Islet precursor cell (in vitro differentiated cells): ENCODE measurements around the gene PLEKHO2.
"Not testable (repeated sequence)": the region's sequence is repeated elsewhere in the genome, so short reads cannot be mapped to it uniquely, and the experiment has no call there.

Experiments used
- DNase-seq: peaks from one replicate; pipeline ENCODE4 v3.0.0-alpha.2; 2018

PLEKHO2 gene

GRCh38 chr15:64841344-64842095 is at the start of gene PLEKHO2:
PLEKHO2 (plus strand) TSS chr15:64841915; CDS start chr15:64842017, 102 bp downstream.
- peak; percentile 99 for DNase-seq

- DNase-seq, result no peak
These were observed 49.4 kb upstream of the PLEKHO2 start for GRCh38 chr15:64792282-64792681.

DNA sequence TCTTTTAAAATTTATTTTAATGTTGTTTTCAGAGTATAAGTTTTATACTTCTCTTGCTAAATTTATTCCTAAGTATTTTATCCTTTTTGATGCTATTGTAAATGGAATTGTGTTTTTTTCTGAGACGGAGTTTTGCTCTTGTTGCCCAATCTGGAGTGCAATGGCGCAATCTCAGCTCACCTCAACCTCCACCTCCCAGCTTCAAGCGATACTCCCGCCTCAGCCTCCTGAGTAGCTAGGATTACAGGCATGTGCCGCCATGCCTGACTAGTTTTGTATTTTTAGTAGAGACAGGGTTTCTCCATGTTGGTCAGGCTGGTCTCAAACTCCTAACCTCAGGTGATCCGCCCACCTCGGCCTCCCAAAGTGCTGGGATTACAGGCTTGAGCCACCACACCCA is 46.4 kb upstream of the PLEKHO2 start:
- not testable (repeated sequence) for DNase-seq

GRCh38 chr15:64795921-64796320 is 45.8 kb upstream of the PLEKHO2 start:
- DNase-seq, result not testable (repeated sequence)

DNA sequence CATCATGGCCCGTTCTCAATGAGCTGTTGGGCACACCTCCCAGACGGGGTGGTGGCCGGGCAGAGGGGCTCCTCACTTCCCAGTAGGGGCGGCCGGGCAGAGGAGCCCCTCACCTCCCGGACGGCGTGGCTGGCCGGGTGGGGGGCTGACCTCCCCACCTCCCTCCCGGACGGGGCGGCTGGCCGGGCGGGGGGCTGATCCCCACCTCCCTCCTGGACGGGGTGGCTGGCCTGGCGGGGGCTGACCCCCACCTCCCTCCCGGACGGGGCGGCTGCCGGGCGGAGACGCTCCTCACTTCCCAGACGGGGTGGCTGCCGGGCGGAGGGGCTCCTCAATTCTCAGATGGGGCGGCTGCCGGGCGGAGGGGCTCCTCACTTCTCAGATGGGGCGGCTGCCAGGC is 42.8 kb upstream of the PLEKHO2 start:
- DNase-seq, result not testable (repeated sequence)

GRCh38 chr15:64800476-64800875 is 41.2 kb upstream of the PLEKHO2 start:
- DNase-seq, result no peak

- no peak for DNase-seq
These were observed 38.2 kb upstream of the PLEKHO2 start for GRCh38 chr15:64803526-64803925.

GRCh38 chr15:64804619-64805018 is 37.1 kb upstream of the PLEKHO2 start:
- no peak for DNase-seq

DNA sequence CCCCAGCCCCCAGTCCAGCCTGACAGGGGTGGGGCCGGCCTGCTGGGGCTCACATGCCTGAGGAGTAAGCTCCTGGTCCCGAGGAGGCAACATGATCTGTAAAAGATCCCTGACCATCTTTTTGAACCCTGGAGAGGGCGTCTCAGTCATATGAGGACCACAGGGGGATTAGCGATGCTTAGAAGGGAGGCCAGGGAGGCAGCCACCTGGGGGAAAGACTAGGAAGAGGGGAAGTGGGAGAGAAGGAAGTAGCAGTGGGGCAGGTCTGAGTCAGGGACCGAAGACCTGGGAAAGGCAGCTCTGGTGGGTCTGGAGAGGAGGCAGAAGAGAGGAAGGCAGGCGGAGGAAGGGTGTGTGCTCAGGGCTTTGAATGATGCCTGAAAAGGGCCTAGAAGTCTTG is 35.2 kb upstream of the PLEKHO2 start:
- DNase-seq, result peak; percentile 57

DNA sequence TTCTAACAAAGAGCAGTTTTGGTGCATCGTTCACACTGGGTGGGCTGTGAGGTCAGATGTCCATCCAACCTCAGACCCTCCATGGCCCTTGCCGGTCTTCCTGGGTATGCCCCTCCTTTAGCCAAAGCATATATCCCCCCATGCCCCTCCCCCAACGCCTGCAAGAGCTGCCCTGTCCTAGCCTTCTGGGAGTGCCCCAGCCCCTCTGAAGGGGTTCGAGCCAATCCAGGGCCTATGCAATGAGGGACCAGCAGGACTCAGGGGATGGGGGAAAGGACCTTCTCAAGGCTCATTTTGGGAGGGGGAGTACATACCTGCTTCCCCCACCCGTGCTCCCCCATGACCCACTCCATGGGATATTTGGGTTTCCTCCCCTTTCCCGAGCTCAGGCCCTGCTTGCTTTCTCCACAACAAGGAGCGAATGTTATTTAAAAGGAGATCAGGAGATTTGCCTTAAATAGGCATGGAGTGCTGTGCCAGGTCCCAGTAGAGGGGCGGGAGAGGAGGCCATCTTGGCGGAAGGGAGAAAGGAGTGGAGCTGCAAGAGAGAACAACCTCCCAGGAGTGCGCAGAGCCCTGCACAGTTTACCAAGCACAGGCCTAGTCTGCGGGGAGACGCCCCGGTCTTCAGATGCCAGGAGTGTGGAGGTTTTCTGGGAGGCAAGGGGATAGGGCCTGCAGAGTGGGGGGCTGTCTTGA is 34.5 kb upstream of the PLEKHO2 start:
- no peak for DNase-seq

- peak; percentile 49 for DNase-seq
These were observed 33.9 kb upstream of the PLEKHO2 start for GRCh38 chr15:64807751-64808222.

DNA sequence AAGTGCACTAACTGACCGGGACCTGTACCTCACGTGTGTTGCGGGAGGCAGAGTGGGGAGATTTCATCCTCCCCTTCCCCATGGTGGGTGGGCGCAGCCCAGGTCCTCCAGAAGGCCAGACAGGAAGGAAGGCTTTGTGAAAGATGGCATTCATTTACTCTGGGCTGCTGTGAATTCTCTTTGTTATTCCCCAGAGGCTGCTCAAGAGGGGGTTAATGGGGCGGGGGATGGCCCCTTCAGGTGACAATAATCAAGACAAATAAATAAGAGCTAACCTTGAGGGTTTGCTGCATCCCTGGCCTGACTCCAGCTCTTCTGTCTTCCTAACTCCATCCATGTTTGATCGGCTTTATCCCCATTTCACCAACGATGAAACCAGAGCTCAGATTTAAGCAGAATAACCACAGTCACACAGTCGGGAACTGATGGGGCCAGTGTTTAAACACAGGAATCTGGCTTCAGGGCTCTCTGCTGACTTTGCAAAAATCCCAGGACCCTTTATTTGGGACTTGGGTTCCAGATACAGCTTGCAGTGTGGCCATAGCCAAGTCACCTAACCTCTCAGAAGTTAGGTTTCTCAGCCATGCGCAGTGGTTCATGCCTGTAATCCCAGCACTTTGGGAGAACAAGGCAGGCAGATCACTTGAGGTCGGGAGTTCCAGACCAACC is 32.8 kb upstream of the PLEKHO2 start:
- DNase-seq, result no peak

DNA sequence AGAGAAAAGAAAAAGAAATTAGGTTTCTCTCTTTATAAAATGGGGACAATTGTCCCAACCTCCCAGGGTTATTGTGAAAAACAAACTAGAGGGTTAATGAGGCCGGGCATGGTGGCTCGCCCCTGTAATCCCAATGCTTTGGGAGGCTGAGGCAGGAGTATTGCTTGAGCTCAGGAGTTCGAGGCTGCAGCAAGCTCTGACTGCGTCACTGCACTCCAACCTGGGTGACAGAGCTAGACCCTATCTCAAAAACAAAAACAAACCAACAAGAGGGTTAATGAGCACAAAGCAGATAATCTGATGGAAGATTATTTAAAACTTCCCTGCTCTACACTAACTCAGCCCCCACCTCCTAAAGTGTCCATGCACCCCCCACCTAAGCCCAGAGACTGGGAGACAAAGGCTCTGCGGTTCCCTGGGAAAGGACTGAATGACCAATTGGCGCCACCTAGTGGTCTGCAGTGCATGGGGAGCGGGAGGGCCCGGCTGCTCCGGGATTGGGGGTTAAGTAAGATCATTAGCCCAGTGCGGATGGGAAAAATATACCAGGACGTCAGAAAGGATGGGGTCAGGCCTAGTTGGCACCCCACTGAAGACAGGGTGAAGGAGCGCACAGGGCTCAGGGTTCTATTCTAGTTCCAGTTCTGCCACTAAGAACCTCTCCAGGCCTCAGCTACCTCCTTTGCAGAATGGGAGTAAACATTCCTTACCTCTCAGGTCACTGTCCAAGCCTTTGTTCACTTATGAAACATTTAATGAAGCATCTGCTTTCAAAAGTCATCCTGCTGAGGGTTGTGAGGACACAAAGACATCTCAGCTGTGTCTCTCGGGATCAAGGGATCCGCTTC is 31.8 kb upstream of the PLEKHO2 start:
- peak; percentile 90 for DNase-seq

GRCh38 chr15:64810497-64811326 is 31.0 kb upstream of the PLEKHO2 start:
- DNase-seq, result peak; percentile 59

DNA sequence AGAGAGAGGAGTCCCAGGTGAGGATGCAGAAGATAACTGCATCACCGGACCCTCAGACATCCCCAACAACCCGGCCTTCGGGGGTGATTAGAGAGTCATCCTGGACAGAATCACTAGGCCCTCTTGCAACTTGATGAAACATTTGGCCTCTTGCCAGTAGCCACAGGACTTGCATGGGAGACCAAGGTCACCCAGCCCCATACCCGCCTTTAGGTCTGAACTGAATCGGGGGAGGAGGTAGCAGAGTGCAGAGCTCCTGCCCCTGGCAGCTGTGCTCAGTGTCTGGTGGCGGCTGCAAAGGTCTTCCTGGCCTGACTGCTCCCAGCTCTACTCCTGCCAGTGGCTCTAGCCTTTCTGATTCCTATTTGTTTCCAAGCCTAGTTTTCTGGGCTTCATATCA is 28.6 kb upstream of the PLEKHO2 start:
- DNase-seq, result peak; percentile 60

- not testable (repeated sequence) for DNase-seq
These were observed 27.4 kb upstream of the PLEKHO2 start for GRCh38 chr15:64814283-64814682.

DNA sequence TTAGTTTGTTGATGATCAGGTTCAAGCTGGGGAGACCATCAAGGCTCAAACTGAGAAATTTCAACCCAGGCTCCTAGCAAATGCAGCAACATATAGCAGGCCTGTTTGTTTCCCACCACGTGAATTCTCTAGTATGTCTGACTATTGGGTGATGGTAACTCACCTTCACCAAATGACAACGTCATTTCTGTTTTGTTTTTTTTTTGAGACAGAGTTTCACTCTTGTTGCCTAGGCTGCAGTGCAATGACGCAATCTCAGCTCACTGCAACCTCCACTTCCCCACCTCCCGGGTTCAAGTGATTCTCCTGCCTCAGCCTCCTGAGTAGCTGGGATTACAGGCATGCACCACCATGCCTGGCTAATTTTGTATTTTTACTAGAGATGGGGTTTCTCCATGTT is 26.8 kb upstream of the PLEKHO2 start:
- not testable (repeated sequence) for DNase-seq

- no peak for DNase-seq
These were observed 25.3 kb upstream of the PLEKHO2 start for GRCh38 chr15:64816452-64816851.

DNA sequence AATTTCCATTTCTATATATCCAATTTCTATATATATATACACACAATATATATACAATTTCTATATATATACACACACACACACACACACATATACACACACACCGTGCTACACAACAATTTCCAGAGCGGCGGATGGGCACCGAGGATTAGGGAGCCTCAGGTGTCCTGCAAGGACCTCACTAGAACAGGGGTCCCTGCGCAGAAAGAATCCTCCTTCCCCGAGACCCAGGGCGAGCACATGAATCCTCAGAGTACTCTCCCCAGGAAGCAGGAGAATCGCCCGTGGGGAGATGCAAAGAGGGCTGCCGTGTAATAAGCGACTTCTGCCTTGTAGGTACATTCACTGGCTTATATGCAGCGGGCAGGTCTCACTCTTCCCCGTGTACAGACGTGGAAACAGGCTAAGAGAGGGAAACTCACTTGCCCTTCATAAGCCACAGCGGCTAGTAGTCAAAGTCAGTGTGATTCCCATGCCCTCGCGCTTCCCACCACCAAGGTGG is 16.7 kb upstream of the PLEKHO2 start:
- no peak for DNase-seq

GRCh38 chr15:64825431-64826294 is 16.1 kb upstream of the PLEKHO2 start, which contains the start of gene PIF1:
PIF1 (minus strand) TSS chr15:64825647; CDS start chr15:64824335, 1,312 bp downstream.
- peak; percentile 99 for DNase-seq
